Activated CD4-positive, alpha-beta memory T cell treated with anti-CD3 and anti-CD28 coated beads, Interleukin-2, amount 10 ng/mL, durations not matched to agents 7 days and 5 days (primary cell): ENCODE results near the gene TENM3. TPM values are rescaled to one million over a fixed set of nuclear protein-coding genes. Genes with fewer than 3 reads are reported as not detected.

Experiments used
- CTCF ChIA-PET: fragments of 350-600 bp; sonication (Branson Sonifier 250); formaldehyde crosslinking; loops from one replicate; lab custom pipeline; 2021; ENCODE audit warnings: antibody characterized with exemption, inconsistent platforms; lab: Charles Lee
- POLR2A ChIA-PET: fragments of 350-600 bp; sonication (Branson Sonifier 250); formaldehyde crosslinking; loops from one replicate; lab custom pipeline; 2021; ENCODE audit warnings: antibody characterized with exemption; lab: Charles Lee
- DNase-seq: peaks from one replicate; pipeline ENCODE4 v3.0.0-alpha.2; 2020
- H3K27ac Mint-ChIP-seq: one replicate; pipeline ENCODE4 v1.8.0; 2021; ENCODE audit warnings: mild to moderate bottlenecking, mixed read lengths
- H3K27me3 Mint-ChIP-seq: one replicate; pipeline ENCODE4 v1.8.0; 2021; ENCODE audit warnings: mixed read lengths
- H3K36me3 Mint-ChIP-seq: one replicate; pipeline ENCODE4 v1.8.0; 2021; ENCODE audit warnings: low read depth, mixed read lengths
- H3K4me1 Mint-ChIP-seq: one replicate; pipeline ENCODE4 v1.8.0; 2021; ENCODE audit warnings: mixed read lengths
- H3K4me3 Mint-ChIP-seq: one replicate; pipeline ENCODE4 v1.8.0; 2021; ENCODE audit warnings: mild to moderate bottlenecking, mixed read lengths
- H3K9me3 Mint-ChIP-seq: one replicate; pipeline ENCODE4 v1.8.0; 2021; ENCODE audit warnings: mixed read lengths
- total RNA-seq, 2 experiments: library from RNA; stranded (reverse); gene quantifications; one replicate each; pipeline ENCODE4 v1.2.3, GENCODE V29; 2021

TENM3 gene
- total RNA-seq, 2 experiments from 2014 or later, result not detected

- no peak for DNase-seq
- POLR2A ChIA-PET, result no interaction called here
- no peaks in the 10 kb centered on the region for H3K9me3 Mint-ChIP-seq
- H3K4me1 Mint-ChIP-seq, result peaks cover 4% of the 10 kb centered on the region
- no peak overlapping the region for H3K4me3 Mint-ChIP-seq
- no peaks in the 10 kb centered on the region for H3K36me3 Mint-ChIP-seq
- H3K27me3 Mint-ChIP-seq, result peaks cover 1% of the 10 kb centered on the region
- CTCF ChIA-PET, result no interaction called here
- H3K27ac Mint-ChIP-seq, result no peak overlapping the region
Measured at GRCh38 chr4:182823576-182823975, 580.4 kb downstream of the TENM3 start.

GRCh38 chr4:182825003-182825402, 581.8 kb downstream of the TENM3 start:
- Mint-ChIP-seq H3K27ac (no peak overlapping the region), H3K27me3 (peaks cover 3% of the 10 kb centered on the region), H3K4me3 (no peak overlapping the region), H3K9me3 (no peaks in the 10 kb centered on the region), H3K36me3 (no peaks in the 10 kb centered on the region), H3K4me1 (peaks cover 4% of the 10 kb centered on the region)
- ChIA-PET POLR2A (no interaction called here), CTCF (no interaction called here)
- no peak for DNase-seq

- DNase-seq, result no peak
- Mint-ChIP-seq H3K27ac (no peak overlapping the region), H3K4me1 (peaks cover 4% of the 10 kb centered on the region), H3K4me3 (no peak overlapping the region), H3K36me3 (no peaks in the 10 kb centered on the region), H3K27me3 (peaks cover 7% of the 10 kb centered on the region), H3K9me3 (no peaks in the 10 kb centered on the region)
- ChIA-PET POLR2A (no interaction called here), CTCF (no interaction called here)
Measured at GRCh38 chr4:182825786-182826185, 582.6 kb downstream of the TENM3 start.

- Mint-ChIP-seq H3K27ac (no peak overlapping the region), H3K27me3 (peaks cover 12% of the 10 kb centered on the region), H3K4me3 (no peak overlapping the region), H3K36me3 (no peaks in the 10 kb centered on the region), H3K9me3 (no peaks in the 10 kb centered on the region), H3K4me1 (peaks cover 4% of the 10 kb centered on the region)
- POLR2A ChIA-PET, result no interaction called here
- no peak for DNase-seq
- CTCF ChIA-PET, result no interaction called here
Measured at GRCh38 chr4:182826391-182826790, 583.2 kb downstream of the TENM3 start.

- Mint-ChIP-seq H3K4me3 (no peak overlapping the region), H3K27me3 (peaks cover 12% of the 10 kb centered on the region), H3K9me3 (no peaks in the 10 kb centered on the region), H3K27ac (no peak overlapping the region), H3K4me1 (peaks cover 4% of the 10 kb centered on the region), H3K36me3 (no peaks in the 10 kb centered on the region)
- DNase-seq, result no peak
- POLR2A ChIA-PET, result no interaction called here
- CTCF ChIA-PET, result no interaction called here
Measured at GRCh38 chr4:182827166-182827565, 584.0 kb downstream of the TENM3 start.

GRCh38 chr4:182827954-182828353, 584.8 kb downstream of the TENM3 start:
- no peak for DNase-seq
- ChIA-PET POLR2A (no interaction called here), CTCF (no interaction called here)
- H3K27me3 Mint-ChIP-seq, result peaks cover 12% of the 10 kb centered on the region
- no peaks in the 10 kb centered on the region for H3K9me3 Mint-ChIP-seq
- H3K36me3 Mint-ChIP-seq, result no peaks in the 10 kb centered on the region
- H3K4me3 Mint-ChIP-seq, result no peak overlapping the region
- no peak overlapping the region for H3K27ac Mint-ChIP-seq
- peaks cover 4% of the 10 kb centered on the region for H3K4me1 Mint-ChIP-seq

GRCh38 chr4:182828360-182829025, 585.3 kb downstream of the TENM3 start:
- DNase-seq, result no peak
- peaks cover 4% of the 10 kb centered on the region for H3K4me1 Mint-ChIP-seq
- H3K9me3 Mint-ChIP-seq, result no peaks in the 10 kb centered on the region
- POLR2A ChIA-PET, result no interaction called here
- CTCF ChIA-PET, result interaction anchor here (1.0 kb wide), 1 partner anchor 20 kb away, joined by 3 read pairs; no protein-coding TSS in a partner anchor
- no peak overlapping the region for H3K4me3 Mint-ChIP-seq
- peaks cover 12% of the 10 kb centered on the region for H3K27me3 Mint-ChIP-seq
- H3K36me3 Mint-ChIP-seq, result no peaks in the 10 kb centered on the region
- H3K27ac Mint-ChIP-seq, result no peak overlapping the region

GRCh38 chr4:182829196-182829595, 586.0 kb downstream of the TENM3 start:
- Mint-ChIP-seq H3K9me3 (no peaks in the 10 kb centered on the region), H3K27me3 (peaks cover 12% of the 10 kb centered on the region), H3K4me1 (peaks cover 4% of the 10 kb centered on the region), H3K4me3 (no peak overlapping the region), H3K36me3 (no peaks in the 10 kb centered on the region), H3K27ac (no peak overlapping the region)
- CTCF ChIA-PET, result interaction anchor here (1.0 kb wide), 1 partner anchor 20 kb away, joined by 3 read pairs; no protein-coding TSS in a partner anchor
- no peak for DNase-seq
- POLR2A ChIA-PET, result no interaction called here

GRCh38 chr4:182831376-182831775, 588.2 kb downstream of the TENM3 start:
- Mint-ChIP-seq H3K36me3 (no peaks in the 10 kb centered on the region), H3K4me1 (peaks cover 4% of the 10 kb centered on the region), H3K9me3 (no peaks in the 10 kb centered on the region), H3K27ac (no peak overlapping the region), H3K4me3 (no peak overlapping the region), H3K27me3 (peaks cover 12% of the 10 kb centered on the region)
- CTCF ChIA-PET, result interaction anchor here (0.6 kb wide), 1 partner anchor 20 kb away, joined by 3 read pairs; no protein-coding TSS in a partner anchor
- DNase-seq, result no peak
- POLR2A ChIA-PET, result no interaction called here

- peaks cover 12% of the 10 kb centered on the region for H3K27me3 Mint-ChIP-seq
- POLR2A ChIA-PET, result no interaction called here
- no peak for DNase-seq
- no peaks in the 10 kb centered on the region for H3K9me3 Mint-ChIP-seq
- H3K36me3 Mint-ChIP-seq, result no peaks in the 10 kb centered on the region
- no peak overlapping the region for H3K4me3 Mint-ChIP-seq
- no peak overlapping the region for H3K27ac Mint-ChIP-seq
- CTCF ChIA-PET, result no interaction called here
- no peaks in the 10 kb centered on the region for H3K4me1 Mint-ChIP-seq
Measured at GRCh38 chr4:182832352-182833120, 589.3 kb downstream of the TENM3 start.

- Mint-ChIP-seq H3K27me3 (peaks cover 8% of the 10 kb centered on the region), H3K4me1 (no peaks in the 10 kb centered on the region), H3K4me3 (no peak overlapping the region), H3K9me3 (no peaks in the 10 kb centered on the region), H3K27ac (no peak overlapping the region), H3K36me3 (no peaks in the 10 kb centered on the region)
- ChIA-PET POLR2A (no interaction called here), CTCF (no interaction called here)
- DNase-seq, result no peak
Measured at GRCh38 chr4:182835006-182835740, 592.0 kb downstream of the TENM3 start.

GRCh38 chr4:182837831-182838230, 594.6 kb downstream of the TENM3 start:
- Mint-ChIP-seq H3K36me3 (no peaks in the 10 kb centered on the region), H3K27me3 (no peaks in the 10 kb centered on the region), H3K4me1 (no peaks in the 10 kb centered on the region), H3K9me3 (no peaks in the 10 kb centered on the region), H3K27ac (no peak overlapping the region), H3K4me3 (no peak overlapping the region)
- ChIA-PET CTCF (interaction anchor here (0.7 kb wide), 2 partner anchors 141 to 483 kb away, joined by 5 read pairs; no protein-coding TSS in a partner anchor), POLR2A (no interaction called here)
- no peak for DNase-seq

GRCh38 chr4:182838535-182838934, 595.3 kb downstream of the TENM3 start:
- no peaks in the 10 kb centered on the region for H3K27me3 Mint-ChIP-seq
- H3K9me3 Mint-ChIP-seq, result no peaks in the 10 kb centered on the region
- H3K4me3 Mint-ChIP-seq, result no peak overlapping the region
- H3K27ac Mint-ChIP-seq, result no peak overlapping the region
- no peaks in the 10 kb centered on the region for H3K36me3 Mint-ChIP-seq
- no peak for DNase-seq
- H3K4me1 Mint-ChIP-seq, result no peaks in the 10 kb centered on the region
- POLR2A ChIA-PET, result no interaction called here
- CTCF ChIA-PET, result interaction anchor here (0.7 kb wide), 2 partner anchors 140 to 483 kb away, joined by 5 read pairs; no protein-coding TSS in a partner anchor
